GM21381 (cell line): Measurements from ENCODE around the gene EDN3.

Experiments
- ATAC-seq: cut with Tn5 transposase; IDR thresholded peaks from one replicate; pipeline ENCODE4 v1.9.1; 2021; ENCODE audit warnings: mild to moderate bottlenecking, moderate library complexity; ENCODE audit not compliant: unreplicated experiment

Gene EDN3

DNA sequence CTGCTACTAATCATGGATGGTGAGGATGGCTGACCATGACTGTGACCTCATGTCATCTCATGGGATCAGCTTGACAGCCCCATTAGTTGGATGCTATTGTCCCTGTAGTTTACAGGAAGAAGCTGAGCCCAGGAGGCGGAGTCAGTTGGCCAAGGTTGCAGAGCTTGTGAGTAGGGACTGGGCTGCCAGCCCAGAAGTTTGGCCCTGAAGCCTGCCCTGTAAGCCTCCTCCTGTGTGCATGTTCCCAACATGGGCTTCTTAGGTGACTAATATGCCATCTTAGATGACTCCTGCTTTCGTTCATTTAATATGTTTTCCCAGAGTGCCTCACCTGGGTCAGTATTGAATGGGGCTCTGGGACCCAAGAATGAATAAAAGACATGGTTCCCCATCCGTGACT, 6.9 kb downstream of the EDN3 start:
- ATAC-seq = no peak

GRCh38 chr20:59308493-59309201, 8.2 kb downstream of the EDN3 start:
- ATAC-seq = no peak

GRCh38 chr20:59309218-59309617, 8.8 kb downstream of the EDN3 start:
- ATAC-seq = no peak

GRCh38 chr20:59314997-59315396, 14.6 kb downstream of the EDN3 start:
- ATAC-seq = no peak

DNA sequence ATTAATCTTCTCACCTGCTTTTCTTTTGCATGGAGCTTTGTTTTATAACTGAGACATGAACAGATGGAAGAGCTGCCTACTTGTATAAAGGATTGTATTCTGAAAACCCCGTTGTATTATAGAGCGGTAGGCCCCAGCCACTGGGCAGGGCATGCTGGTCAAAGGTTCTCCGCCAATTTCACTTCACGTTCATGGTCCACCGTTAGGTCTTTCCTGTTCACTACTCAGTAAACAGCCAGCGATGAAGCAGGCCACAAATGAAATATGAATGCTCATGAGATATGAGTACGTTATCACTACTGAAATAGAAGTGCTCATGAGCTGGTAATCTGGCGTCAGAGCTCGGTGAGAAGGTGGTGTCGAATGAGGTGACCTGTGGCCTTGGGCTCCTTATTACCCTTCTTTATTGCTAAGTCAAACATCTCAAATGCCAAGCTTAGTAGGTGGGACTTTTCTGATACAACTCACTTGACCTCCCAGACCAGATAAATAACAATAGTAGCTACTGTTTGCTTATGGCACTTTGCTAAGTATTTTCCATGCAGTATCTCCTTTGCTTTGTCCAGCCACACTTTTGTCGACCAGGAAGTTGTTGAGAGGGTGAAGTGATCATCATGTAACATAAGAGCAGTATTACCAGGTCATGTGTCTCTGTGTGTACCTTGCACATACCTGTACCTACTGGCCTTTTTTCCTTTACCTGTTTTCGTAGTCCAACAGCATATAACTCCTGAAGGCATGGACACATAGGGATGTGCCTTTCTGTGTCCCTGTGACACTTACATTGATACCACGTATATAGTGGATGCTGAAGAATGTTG, 16.7 kb downstream of the EDN3 start:
- no peak for ATAC-seq

GRCh38 chr20:59318201-59318790, 17.9 kb downstream of the EDN3 start:
- no peak for ATAC-seq

- ATAC-seq = no peak
Measured at GRCh38 chr20:59318803-59319202, 18.4 kb downstream of the EDN3 start.

GRCh38 chr20:59320426-59320825, 20.0 kb downstream of the EDN3 start:
- no peak for ATAC-seq

GRCh38 chr20:59320854-59321647, 20.6 kb downstream of the EDN3 start:
- no peak for ATAC-seq

DNA sequence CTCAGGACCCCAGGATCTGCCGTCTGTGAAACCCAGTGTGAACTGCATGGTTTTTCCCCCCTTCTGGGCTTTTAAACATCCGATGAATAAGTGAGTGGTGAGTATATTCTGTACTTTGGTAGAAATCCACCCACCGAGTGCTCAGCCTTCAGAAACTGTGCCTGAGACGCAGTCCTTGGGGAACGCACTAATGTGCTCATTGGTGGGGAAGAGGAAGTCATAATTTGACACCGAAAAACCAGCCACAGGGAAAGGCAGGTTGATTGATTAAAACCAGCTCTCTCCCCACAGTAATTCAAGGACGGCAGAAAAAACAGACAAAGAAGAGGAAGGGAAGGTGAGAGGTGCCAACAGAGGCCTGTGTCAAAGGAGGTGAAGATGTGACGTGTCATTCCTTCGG, 21.7 kb downstream of the EDN3 start:
- ATAC-seq = no peak

DNA sequence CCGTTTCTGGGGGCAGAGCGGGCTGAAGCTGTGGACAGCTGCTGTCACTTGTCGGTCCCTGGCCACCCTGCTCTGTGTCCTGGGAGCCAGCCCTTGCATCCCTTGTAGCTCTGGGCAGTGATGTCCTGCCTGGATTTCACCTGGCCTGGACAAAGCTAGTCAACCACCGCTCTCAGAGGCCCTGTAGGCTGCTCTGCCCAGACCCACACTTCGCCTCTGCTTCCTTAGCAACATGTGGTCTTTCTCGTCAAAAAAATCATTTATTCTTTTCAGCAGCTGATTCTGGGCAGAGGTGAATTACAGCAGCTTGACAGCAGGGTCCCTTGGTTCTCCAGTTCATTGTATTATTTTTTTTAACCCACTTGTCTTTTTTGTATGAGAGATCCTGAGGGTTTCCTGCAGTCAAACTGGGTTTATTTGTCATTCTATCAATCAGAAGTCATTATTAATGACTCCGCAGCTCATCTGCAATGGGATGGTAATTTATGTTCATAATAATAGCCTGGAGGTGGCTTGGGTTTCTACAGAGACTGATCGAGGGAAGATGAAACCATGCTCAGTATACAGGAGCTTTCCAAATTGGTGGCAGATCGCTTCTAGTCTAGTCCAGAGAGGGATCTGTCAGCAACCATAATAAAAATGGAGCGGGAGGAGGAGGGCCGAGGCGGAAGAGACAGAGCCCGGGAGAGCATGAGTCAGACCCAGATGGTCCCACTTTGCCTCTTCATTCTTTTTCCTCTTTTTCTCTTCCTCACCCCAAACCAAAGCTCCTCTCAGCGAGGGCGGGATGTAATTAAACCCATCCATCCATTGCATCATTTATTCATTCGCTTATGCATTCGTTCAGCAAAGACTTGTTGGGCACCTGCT, 22.4 kb downstream of the EDN3 start:
- ATAC-seq = no peak

DNA sequence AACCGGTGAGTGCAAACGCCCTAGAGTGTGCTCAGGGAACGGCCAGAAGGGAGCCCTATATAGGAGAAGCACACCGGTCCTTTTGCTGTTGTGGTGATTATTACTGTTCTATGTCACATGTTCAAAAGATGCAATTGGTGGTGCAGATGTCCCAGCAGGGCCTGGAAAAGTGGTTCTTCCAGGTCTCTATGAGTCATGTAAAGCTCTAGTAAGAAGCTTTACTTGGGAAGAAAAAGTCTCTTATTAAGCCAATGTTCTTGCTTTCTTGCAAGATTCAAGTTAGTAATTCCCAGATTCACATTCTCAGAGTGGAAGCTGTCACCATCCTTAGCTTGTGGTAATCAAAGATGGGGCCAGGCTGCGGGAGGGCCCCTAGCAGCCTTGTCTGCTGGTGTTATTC, 23.3 kb downstream of the EDN3 start:
- ATAC-seq = no peak

DNA sequence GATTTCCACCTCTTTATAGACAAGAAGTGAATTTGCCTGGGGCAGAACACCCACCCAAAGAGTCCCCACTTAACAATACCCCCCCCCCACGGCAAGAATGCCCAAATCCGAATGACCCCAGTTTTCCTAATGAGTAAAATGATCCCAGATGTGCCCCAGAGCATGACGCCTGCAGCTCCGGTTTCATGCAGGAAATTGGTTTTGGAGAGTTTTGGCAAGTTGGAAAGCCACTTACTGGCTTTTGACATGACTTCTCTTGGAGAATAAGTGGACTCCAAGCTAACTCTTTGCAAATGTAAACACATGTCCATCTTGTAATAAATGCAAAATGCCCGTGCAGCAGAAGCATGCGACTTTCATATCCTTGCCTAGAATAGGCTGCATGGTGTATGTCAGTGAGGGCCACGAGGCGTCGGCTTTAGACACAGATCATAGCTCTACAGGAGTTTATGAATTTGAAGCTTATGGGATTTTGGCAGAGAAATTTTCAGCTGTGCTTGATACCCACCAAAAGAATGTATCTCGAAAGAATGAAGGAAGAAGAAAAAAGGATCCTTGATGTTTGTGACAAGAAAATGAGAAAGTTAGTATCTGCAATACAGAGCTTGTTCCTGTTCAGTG, 24.2 kb downstream of the EDN3 start:
- no peak for ATAC-seq

DNA sequence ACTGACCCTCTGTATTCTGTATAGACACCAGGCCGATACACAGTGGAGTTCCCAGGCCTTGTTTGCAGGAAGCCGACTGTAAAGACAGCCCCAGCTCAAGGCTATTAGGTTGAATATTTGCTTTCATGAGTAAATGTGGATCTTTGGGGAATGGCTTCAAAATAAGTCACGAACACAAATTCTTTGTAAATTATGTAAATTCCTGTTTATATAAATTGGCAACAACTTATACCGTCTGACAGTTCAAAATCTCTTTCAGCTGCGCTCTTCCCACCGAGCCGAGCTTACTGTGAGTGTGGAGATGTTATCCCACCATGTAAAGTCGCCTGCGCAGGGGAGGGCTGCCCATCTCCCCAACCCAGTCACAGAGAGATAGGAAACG, 24.7 kb downstream of the EDN3 start:
- ATAC-seq = no peak

DNA sequence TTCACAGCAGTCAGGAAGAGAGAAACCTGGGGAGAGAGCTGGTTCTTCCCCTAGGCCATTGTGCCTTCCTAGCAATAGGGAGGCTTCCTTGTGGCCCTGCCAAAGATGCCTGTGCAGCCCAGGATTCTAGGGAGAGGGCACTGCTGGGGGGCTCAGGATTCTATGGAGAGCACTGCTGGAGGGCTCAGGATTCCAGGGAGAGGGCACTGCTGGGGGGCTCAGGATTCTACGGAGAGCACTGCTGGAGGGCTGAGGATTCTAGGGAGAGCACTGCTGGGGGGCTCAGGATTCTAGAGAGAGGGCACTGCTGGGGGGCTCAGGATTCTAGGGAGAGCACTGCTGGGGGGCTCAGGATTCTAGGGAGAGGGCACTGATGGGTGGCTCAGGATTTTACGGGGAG, 25.8 kb downstream of the EDN3 start:
- ATAC-seq = no peak

DNA sequence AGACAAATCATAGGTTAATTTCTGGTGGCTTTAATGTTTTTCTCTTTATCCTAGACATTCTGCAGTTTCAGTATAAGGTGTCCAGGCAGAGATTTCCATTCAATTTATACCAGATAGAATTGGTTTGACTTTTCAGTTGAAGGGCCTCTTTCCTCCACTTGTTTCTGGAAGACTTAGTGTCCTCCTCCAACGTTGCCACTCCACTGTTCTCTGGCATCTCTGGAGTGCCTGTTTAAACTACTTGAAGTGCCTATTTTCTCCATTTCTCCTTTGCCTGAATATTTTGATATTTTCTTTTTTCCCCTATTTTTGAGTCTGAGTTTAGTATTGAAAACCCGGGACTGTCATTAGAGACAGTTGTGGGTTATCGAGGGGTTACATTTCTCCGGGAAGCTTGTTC, 27.7 kb downstream of the EDN3 start:
- ATAC-seq = no peak

- ATAC-seq = no peak
Measured at GRCh38 chr20:59331721-59332329, 31.4 kb downstream of the EDN3 start.

- no peak for ATAC-seq
Measured at GRCh38 chr20:59333260-59333845, 32.9 kb downstream of the EDN3 start.

GRCh38 chr20:59333951-59334350, 33.5 kb downstream of the EDN3 start:
- no peak for ATAC-seq
